NT2/D1 (cell line): Measurements from ENCODE around the gene HPS6.

Experiments used
- SUZ12 ChIP-seq: IDR thresholded peaks from 2 replicates; pipeline ENCODE4 v1.6.1; 2011; ENCODE audit not compliant: insufficient read length, insufficient read depth; ENCODE audit errors: extremely low read depth
- YY1 ChIP-seq: IDR thresholded peaks from 2 replicates; pipeline ENCODE4 v1.6.1; 2011; ENCODE audit not compliant: insufficient read length, insufficient read depth
- ZNF274 ChIP-seq: IDR thresholded peaks from 2 replicates; pipeline ENCODE4 v1.6.1; 2011; ENCODE audit warnings: mild to moderate bottlenecking, low read depth, low read length

DNA sequence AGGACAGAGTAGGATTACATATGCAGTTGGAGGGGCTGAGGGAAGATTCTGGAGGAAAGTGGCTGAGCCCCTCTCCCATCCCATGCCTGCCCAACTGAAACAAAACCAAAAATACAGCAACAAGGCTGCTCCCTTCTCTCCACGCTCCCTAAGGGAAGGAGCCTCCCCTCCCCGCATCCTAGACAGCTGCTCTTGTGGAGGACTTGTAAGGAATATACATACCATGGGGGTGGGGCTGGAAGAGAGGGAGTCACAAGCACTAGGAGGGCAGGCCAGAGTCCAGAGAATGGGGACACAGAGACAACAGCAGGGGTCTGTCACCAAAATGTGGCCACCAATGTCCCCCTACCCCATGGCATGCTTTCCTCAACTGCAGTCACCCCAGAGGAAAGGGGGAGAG lies 41.8 kb downstream of the HPS6 start:
- no peak for TF ChIP-seq ZNF274
- no peak for TF ChIP-seq YY1
- TF ChIP-seq SUZ12, result no peak
